ENCODE measurements around the gene ERMARD.

GRCh38 chr6:169810066-169810989 lies 58.9 kb downstream of the ERMARD start:
- no peak for TF ChIP-seq POLR2A (IDR thresholded peaks at IDR 0.05)
- TF ChIP-seq, protein P1, sequence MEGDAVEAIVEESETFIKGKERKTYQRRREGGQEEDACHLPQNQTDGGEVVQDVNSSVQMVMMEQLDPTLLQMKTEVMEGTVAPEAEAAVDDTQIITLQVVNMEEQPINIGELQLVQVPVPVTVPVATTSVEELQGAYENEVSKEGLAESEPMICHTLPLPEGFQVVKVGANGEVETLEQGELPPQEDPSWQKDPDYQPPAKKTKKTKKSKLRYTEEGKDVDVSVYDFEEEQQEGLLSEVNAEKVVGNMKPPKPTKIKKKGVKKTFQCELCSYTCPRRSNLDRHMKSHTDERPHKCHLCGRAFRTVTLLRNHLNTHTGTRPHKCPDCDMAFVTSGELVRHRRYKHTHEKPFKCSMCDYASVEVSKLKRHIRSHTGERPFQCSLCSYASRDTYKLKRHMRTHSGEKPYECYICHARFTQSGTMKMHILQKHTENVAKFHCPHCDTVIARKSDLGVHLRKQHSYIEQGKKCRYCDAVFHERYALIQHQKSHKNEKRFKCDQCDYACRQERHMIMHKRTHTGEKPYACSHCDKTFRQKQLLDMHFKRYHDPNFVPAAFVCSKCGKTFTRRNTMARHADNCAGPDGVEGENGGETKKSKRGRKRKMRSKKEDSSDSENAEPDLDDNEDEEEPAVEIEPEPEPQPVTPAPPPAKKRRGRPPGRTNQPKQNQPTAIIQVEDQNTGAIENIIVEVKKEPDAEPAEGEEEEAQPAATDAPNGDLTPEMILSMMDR (IDR thresholded peaks at IDR 0.05): no peak
- no peak for TF ChIP-seq POLR2AphosphoS5 (IDR thresholded peaks at IDR 0.05; ENCODE audit: insufficient read depth in 1 of 2, low read depth in 1 of 2)
